ENCODE results near the gene LUZP1.
"Not testable (repeated sequence)": the region's sequence is repeated elsewhere in the genome, so short reads cannot be mapped to it uniquely, and the experiment has no call there.

LUZP1 gene
- total RNA-seq: 44.9 to 200 (median 79.9) reads per million in 9 experiments

DNA sequence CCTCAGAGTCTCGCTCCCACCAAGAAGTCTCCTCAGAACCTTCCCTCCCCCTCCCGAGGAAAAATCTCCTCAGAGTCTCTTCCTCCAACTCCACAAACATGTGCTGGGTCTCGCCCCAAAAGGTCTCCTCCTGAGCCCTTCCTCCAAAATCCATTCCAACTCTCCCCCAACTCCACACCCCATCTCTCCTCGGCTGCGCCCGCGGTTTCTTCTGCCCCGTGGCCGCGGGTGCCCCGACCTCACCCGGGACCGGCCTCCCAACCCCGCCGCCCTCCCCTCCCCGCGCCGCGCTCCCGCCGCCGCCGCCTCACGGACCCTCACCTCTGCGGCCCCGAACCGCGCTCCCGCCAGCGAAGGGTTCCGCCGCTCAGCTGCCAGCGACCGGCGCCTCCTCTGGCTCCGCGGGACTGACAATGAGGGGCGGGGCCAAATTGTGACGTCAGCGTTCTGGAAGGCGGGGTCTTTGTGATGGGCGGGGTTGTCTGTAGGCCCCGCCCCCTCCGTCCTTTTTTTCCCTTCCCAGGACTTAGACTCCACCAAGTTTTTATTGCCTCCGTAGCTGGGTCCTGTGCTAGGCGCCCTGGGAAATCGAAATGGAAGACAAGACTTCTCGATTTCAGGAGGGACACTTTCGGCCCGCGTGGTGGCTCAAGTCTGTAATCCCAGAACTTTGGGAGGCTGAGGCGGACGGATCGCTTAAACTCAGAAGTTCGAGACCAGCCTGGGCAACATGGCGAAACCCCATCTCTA, at the start of gene LUZP1:
Gene LUZP1 (minus strand): TSS at position 412 of the 750 bp plus-strand sequence.
- H3K27ac Mint-ChIP-seq: peak within 1 kb of the TSS; percentile 90 to 95
- H3K27me3 Mint-ChIP-seq: no peaks in the 10 kb centered on the region
- peak within 1 kb of the TSS; percentile 96 to 97 for H3K4me3 Mint-ChIP-seq
- H3K4me1 Mint-ChIP-seq (ENCODE audit: low read depth in 2 of 2): peaks cover 18 to 27% of the 10 kb centered on the region in 2 donors
- ATAC-seq (replicated peaks) (peak; percentile 81), DNase-seq (peak; percentile 77 to 85 (median 82))
- H3K9me3 Mint-ChIP-seq: no peaks in the 10 kb centered on the region
- H3K36me3 Mint-ChIP-seq (ENCODE audit: insufficient read depth): peaks cover 17% of the 10 kb centered on the region

- Mint-ChIP-seq H3K4me3 (peak within 1 kb of the TSS; percentile 60 to 65), H3K4me1 (ENCODE audit: low read depth in 2 of 2) (peaks cover 3 to 4% of the 10 kb centered on the region in 2 donors), H3K9me3 (no peaks in the 10 kb centered on the region), H3K27me3 (peaks cover 45 to 91% of the 10 kb centered on the region in 2 donors), H3K36me3 (ENCODE audit: insufficient read depth) (no peaks in the 10 kb centered on the region), H3K27ac (no peak within 1 kb of the TSS)
- no peak for DNase-seq
- peak; percentile 29 for ATAC-seq (replicated peaks)
Observed at GRCh38 chr1:23217421-23218115, 48.9 kb upstream of the LUZP1 start, which contains the start of gene HTR1D. Gene HTR1D, minus strand, starts transcription at chr1:23217502. Its CDS starts 23,283 bp downstream, at chr1:23194219.

- DNase-seq (peak; percentile 17 to 28 (median 19)), ATAC-seq (replicated peaks) (peak; percentile 63)
- Mint-ChIP-seq H3K9me3 (no peaks in the 10 kb centered on the region), H3K27ac (no peak overlapping the region), H3K27me3 (peaks cover 52 to 91% of the 10 kb centered on the region in 2 donors), H3K4me3 (peak overlapping the region; percentile 31 to 65), H3K4me1 (ENCODE audit: low read depth in 2 of 2) (peaks cover 3 to 4% of the 10 kb centered on the region in 2 donors), H3K36me3 (ENCODE audit: insufficient read depth) (no peaks in the 10 kb centered on the region)
Observed at GRCh38 chr1:23216771-23217420, 48.2 kb upstream of the LUZP1 start.

DNA sequence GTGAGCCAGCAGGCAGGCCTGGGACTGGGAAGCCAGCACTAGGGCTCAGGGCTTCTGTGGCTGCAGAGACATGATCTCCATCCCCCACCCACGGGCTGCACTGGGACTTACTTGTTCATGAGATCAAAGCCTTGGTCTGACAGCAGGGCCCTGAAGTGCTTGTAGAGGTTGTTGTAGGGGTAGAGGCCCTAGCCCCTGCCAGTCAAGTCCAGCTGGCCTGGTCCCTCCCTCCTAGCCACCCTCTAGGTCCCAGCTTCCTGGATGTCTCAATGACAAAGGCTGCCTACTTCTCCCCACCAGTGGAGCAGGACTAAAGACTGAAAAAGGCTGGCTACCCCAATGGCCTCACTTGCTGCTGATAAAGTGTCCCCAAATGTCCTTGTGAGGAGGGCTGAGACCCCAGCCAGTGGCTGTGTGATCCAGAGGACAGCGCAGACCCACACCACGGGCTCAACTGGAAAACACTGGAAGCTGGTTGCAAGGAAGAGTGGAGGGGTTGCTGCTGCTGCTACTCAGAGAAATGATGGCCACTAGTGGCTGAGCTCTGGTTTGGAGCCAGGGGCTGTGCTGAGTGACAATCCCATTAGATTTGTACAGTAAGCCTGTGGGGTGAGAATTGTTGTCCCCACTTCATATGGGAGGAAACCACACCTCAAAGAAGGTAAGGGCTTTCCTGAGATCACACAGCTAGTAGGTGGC, 47.2 kb upstream of the LUZP1 start:
- Mint-ChIP-seq H3K27me3 (peaks cover 49 to 87% of the 10 kb centered on the region in 2 donors), H3K27ac (no peak overlapping the region), H3K36me3 (ENCODE audit: insufficient read depth) (no peaks in the 10 kb centered on the region), H3K9me3 (no peaks in the 10 kb centered on the region), H3K4me1 (ENCODE audit: low read depth in 2 of 2) (peaks cover 3 to 4% of the 10 kb centered on the region in 2 donors), H3K4me3 (peak overlapping the region in 1 of 2 donors; percentile 31)
- DNase-seq (no peak), ATAC-seq (replicated peaks) (no peak)

GRCh38 chr1:23215291-23215690, 46.6 kb upstream of the LUZP1 start:
- H3K36me3 Mint-ChIP-seq (ENCODE audit: insufficient read depth): no peaks in the 10 kb centered on the region
- peaks cover 3 to 4% of the 10 kb centered on the region in 2 donors for H3K4me1 Mint-ChIP-seq (ENCODE audit: low read depth in 2 of 2)
- H3K27ac Mint-ChIP-seq: no peak overlapping the region
- H3K4me3 Mint-ChIP-seq: no peak overlapping the region
- DNase-seq (no peak), ATAC-seq (replicated peaks) (no peak)
- no peaks in the 10 kb centered on the region for H3K9me3 Mint-ChIP-seq
- H3K27me3 Mint-ChIP-seq: peaks cover 49 to 81% of the 10 kb centered on the region in 2 donors

DNA sequence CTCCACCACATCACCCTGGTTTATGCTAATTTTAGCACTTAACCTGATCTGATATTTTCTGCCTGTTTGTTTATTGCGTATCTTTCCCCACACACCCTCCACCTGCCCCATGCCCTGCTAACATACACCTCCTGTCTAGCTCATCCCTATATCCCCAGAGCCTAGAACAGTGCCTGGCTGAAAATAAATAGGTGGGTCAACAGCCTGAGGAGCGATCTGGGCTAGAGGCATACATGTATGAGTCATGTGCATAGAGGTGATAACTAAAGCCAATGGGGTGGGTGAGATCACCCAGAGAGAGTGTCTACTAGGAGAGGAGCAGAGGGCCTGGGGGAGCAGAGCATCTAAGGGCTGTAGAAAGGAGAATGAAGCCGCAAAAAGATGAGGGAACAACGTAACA, 46.0 kb upstream of the LUZP1 start:
- ATAC-seq (replicated peaks) (no peak), DNase-seq (no peak)
- no peak overlapping the region for H3K27ac Mint-ChIP-seq
- H3K4me1 Mint-ChIP-seq (ENCODE audit: low read depth in 2 of 2): peaks cover 4 to 9% of the 10 kb centered on the region in 2 donors
- H3K27me3 Mint-ChIP-seq: peaks cover 48 to 75% of the 10 kb centered on the region in 2 donors
- H3K36me3 Mint-ChIP-seq (ENCODE audit: insufficient read depth): no peaks in the 10 kb centered on the region
- H3K4me3 Mint-ChIP-seq: no peak overlapping the region
- H3K9me3 Mint-ChIP-seq: no peaks in the 10 kb centered on the region

DNA sequence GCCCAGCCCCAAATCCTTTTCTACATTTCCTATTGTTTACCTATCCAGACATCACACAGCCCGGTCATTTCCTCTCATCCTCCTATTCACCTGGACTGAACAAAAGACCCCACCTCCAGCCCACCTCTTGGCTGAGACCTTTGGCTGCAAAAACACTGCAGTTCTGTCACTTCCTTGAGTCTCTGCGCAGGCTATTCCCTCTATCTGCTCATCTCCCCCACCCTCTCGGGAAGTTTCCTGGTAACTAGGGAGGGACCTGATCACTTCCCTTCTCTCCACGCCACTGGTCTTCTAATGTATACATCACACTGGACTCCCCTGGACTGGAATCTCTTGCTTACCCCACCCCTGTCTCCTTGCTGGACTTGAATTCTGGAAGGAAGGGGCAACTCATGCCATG, 43.3 kb upstream of the LUZP1 start:
- Mint-ChIP-seq H3K27ac (no peak overlapping the region), H3K27me3 (peaks cover 27 to 51% of the 10 kb centered on the region in 2 donors), H3K4me1 (ENCODE audit: low read depth in 2 of 2) (peaks cover 0 to 6% of the 10 kb centered on the region in 2 donors), H3K9me3 (no peaks in the 10 kb centered on the region), H3K36me3 (ENCODE audit: insufficient read depth) (no peaks in the 10 kb centered on the region), H3K4me3 (no peak overlapping the region)
- no peak for DNase-seq
- ATAC-seq (replicated peaks): no peak

GRCh38 chr1:23210963-23211362, 42.3 kb upstream of the LUZP1 start:
- Mint-ChIP-seq H3K4me3 (no peak overlapping the region), H3K4me1 (ENCODE audit: low read depth in 2 of 2) (peaks cover 0 to 6% of the 10 kb centered on the region in 2 donors), H3K9me3 (no peaks in the 10 kb centered on the region), H3K36me3 (ENCODE audit: insufficient read depth) (no peaks in the 10 kb centered on the region), H3K27me3 (peaks cover 36 to 56% of the 10 kb centered on the region in 2 donors), H3K27ac (no peak overlapping the region)
- no peak for ATAC-seq (replicated peaks)
- DNase-seq: no peak

DNA sequence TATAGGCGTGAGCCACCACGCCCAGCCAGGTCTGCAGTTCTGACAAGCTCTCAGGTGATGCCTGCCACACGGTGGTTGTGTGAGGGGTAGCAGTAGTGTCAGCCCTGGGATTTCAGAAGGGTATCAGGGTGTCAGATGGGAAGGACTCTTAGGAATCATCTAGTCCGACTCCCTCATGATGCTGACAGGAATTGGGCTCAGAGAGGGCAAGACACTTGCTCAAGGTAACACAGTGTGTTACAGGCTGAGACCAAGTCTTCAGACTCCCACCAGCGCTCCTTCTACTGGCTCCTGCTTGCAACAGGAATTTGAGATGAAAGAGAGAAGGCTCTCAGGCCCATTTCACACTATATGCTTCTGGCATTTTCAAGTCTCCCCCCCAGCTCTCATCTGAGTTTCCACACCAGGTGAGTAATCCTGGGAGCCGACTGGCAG, 41.7 kb upstream of the LUZP1 start:
- ATAC-seq (replicated peaks) (no peak), DNase-seq (no peak)
- Mint-ChIP-seq H3K4me1 (ENCODE audit: low read depth in 2 of 2) (peaks cover 0 to 6% of the 10 kb centered on the region in 2 donors), H3K36me3 (ENCODE audit: insufficient read depth) (no peaks in the 10 kb centered on the region), H3K27ac (peak overlapping the region in 1 of 2 donors; percentile 13), H3K4me3 (no peak overlapping the region), H3K27me3 (peaks cover 41 to 56% of the 10 kb centered on the region in 2 donors), H3K9me3 (no peaks in the 10 kb centered on the region)

DNA sequence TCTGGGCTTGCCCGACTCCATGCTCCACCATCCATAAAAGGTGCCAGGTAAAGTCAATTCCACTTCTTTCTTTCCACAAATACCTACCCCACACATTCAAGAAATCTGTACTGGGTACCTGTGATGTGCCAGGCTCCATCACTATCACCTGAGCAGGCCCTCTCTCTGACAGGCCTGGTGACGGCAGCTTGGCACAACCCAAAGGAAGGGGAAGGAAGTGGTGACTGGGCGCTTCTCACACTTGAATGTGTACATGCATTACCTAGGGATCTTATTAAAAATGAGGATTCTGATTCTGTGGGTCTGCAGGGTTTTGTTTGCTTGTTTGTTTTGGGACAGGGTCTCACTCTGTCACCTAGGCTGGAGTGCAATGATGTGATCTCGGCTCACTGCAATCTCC, 41.1 kb upstream of the LUZP1 start:
- DNase-seq (no peak), ATAC-seq (replicated peaks) (peak; percentile 66)
- H3K4me1 Mint-ChIP-seq (ENCODE audit: low read depth in 2 of 2): peaks cover 0 to 6% of the 10 kb centered on the region in 2 donors
- H3K27ac Mint-ChIP-seq: peak overlapping the region in 1 of 2 donors; percentile 13
- no peak overlapping the region for H3K4me3 Mint-ChIP-seq
- peaks cover 39 to 50% of the 10 kb centered on the region in 2 donors for H3K27me3 Mint-ChIP-seq
- H3K36me3 Mint-ChIP-seq (ENCODE audit: insufficient read depth): no peaks in the 10 kb centered on the region
- H3K9me3 Mint-ChIP-seq: no peaks in the 10 kb centered on the region

- Mint-ChIP-seq H3K36me3 (ENCODE audit: insufficient read depth) (no peaks in the 10 kb centered on the region), H3K9me3 (no peaks in the 10 kb centered on the region), H3K27me3 (peaks cover 32 to 47% of the 10 kb centered on the region in 2 donors), H3K4me3 (no peak overlapping the region), H3K4me1 (ENCODE audit: low read depth in 2 of 2) (peaks cover 0 to 6% of the 10 kb centered on the region in 2 donors), H3K27ac (no peak overlapping the region)
- no peak for ATAC-seq (replicated peaks)
- no peak for DNase-seq
Observed at GRCh38 chr1:23208527-23208926, 39.9 kb upstream of the LUZP1 start.

GRCh38 chr1:23207733-23208132, 39.1 kb upstream of the LUZP1 start:
- H3K9me3 Mint-ChIP-seq: not testable (repeated sequence)

More at GRCh38 chr1:23207733-23208132, 39.1 kb upstream of the LUZP1 start:
- not testable (repeated sequence) for H3K4me1 Mint-ChIP-seq (ENCODE audit: low read depth in 2 of 2); H3K4me3 Mint-ChIP-seq; DNase-seq; H3K36me3 Mint-ChIP-seq (ENCODE audit: insufficient read depth); ATAC-seq (replicated peaks); H3K27ac Mint-ChIP-seq
- H3K27me3 Mint-ChIP-seq: peaks cover 31 to 39% of the 10 kb centered on the region in 2 donors
